Activated naive CD4-positive, alpha-beta T cell treated with anti-CD3 and anti-CD28 coated beads, Interleukin-2, amount 50 U/mL, for 16 hours (primary cell): ENCODE measurements around the gene LRRC14B.
"Not testable (repeated sequence)": the region's sequence is repeated elsewhere in the genome, so short reads cannot be mapped to it uniquely, and the experiment has no call there.

Experiments
- DNase-seq: peaks from one replicate; pipeline ENCODE4 v3.0.0-alpha.2; 2020

LRRC14B gene

DNA sequence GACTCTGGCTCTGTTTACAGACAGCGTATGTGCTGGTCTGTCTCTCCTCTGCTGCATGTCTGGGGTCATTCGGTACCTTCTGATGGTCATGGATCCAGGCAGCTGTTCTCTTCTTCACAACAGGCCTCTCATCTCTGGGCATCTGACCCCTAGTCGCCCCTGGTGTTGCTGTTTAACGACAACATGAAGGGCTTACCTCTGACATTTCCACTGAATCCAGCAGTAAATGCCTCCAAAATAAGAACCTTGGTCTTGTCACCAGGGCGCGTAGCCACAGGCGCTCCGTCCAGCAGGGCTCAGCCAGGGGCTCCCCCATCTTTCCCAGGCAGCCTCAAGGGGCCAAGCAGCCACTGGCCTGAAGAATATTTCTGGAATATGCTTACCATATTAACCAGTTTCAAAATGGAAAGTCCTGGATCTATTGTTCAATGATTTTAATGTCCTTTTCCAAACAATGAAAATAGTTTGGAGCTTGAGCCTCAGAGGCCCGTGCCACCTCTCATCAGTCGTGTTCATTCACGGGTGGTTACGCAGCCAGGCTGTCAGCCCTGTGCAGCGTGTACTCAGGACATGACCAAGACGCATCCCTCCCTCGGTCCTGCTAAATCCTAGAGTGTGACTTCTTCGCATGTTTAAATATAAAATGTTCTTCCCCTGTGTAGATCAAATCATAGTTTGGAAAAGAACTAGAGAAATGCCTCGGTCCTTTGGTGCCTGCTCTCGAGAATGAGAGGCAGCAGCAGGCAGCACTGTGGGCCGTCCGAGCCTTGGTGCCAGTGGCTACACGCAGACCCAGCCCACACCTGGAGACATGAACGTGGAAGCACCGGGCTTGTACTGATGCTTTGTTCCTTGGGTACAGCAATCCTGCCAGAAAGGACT is 30.1 kb upstream of the LRRC14B start:
- DNase-seq: no peak

DNA sequence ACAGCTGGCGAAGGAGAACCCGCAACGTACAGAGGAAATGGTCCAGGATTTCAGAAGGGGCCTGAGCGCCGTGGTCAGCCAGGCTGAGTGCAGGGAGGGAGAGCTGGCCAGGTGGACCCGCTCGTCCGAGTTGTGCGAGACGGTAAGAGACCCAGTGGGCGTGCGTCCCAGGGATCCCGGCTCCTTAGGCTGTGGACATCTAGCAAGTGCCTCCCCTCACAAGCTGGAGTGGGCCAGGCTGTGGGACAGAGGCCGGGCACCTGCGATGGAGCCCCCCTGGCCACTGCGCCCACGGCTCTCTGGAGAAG is 29.5 kb upstream of the LRRC14B start:
- DNase-seq: no peak

DNA sequence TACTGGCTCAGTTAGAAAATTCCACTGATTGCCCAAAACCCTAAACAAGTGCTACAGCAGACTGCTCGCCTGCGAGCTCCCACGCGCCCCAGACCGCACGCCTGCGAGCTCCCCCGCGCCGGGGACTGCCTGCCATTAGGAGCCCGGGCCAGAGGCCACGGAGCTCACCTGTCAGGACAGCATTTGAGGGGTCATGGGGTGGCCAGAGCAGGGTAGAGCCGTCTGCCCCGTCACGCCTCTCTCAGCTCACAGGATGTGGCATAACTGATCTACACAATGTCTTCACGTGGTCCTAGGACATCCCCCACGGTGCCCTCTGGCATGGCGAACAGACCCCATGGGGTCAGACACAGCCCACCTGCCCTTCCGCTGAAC is 29.1 kb upstream of the LRRC14B start:
- DNase-seq: no peak

DNA sequence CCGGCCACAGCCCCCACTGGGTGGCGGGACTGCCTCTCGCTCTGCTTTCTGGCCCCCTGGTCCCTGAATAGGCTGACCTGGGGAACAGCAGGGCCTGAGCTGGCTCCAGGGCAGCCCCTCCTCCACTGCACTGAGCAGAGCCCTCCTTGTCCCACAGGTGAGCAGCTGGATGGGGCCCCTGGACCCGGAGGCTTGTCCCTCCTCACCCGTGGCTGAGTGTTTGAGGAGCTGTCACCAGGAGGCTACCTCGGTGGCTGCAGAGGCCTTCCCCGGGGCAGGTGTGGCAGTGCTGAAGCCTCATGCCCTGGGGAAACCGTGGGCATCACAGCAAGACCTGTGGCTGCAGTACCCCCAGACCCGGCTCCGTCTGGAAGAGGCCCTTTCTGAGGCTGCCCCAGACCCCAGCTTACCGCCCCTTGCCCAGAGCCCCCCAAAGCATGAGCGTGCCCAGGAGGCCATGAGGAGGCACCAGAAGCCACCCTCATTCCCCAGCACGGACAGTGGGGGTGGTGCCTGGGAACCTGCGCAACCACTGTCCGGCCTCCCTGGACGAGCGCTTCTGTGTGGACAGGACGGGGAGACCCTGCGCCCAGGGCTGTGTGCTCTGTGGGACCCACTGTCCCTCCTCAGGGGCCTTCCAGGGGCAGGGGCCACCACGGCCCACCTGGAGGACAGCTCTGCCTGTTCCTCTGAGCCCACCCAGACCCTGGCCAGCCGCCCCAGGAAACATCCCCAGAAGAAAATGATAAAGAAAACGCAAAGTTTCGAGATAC is 28.5 kb upstream of the LRRC14B start:
- DNase-seq: no peak

DNA sequence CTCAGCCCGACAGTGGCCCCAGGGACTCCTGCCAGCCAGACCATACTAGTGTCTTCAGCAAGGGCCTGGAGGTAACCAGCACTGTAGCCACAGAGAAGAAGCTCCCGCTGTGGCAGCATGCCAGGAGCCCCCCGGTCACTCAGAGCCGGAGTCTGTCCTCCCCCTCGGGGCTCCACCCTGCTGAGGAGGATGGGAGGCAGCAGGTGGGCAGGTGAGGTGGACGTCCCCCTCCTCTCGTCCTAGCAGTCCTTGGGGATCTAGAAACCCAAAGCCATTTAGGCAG is 28.0 kb upstream of the LRRC14B start:
- DNase-seq: no peak

DNA sequence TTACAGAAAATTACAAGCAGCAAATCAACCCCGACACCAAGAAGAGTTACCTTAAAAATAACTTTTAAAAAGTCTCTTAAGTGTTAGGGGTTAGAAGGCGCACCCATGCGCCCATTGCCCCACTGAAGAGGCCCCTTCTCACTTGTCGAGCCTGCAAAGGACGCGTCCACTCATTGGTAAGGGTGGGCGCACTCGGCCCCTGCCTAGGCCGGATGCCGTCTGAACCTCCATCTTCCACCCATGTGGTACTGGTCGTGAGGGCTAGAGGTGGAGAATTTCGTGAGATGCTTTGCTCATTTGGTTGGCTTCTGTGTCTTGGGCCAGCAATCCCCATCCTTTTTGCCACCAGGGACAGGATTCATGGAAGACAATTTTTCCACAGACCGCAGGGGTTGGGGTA is 27.5 kb upstream of the LRRC14B start:
- DNase-seq: no peak

DNA sequence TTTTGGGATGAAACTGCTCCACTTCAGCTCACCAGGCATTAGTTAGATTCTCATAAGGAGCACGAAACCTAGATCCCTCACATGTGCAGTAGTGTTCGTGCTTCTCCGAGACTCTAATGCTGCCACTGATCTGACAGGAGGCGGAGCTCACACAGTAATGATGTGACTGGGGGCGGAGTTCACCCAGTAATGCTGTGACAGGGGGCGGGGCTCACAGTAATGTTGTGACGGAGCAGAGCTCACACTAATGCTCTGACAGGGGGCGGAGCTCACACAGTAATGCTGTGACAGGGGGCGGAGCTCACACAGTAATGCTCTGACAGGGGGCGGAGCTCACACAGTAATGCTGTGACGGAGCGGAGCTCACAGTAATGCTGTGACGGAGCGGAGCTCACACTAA is 27.1 kb upstream of the LRRC14B start:
- no peak for DNase-seq

DNA sequence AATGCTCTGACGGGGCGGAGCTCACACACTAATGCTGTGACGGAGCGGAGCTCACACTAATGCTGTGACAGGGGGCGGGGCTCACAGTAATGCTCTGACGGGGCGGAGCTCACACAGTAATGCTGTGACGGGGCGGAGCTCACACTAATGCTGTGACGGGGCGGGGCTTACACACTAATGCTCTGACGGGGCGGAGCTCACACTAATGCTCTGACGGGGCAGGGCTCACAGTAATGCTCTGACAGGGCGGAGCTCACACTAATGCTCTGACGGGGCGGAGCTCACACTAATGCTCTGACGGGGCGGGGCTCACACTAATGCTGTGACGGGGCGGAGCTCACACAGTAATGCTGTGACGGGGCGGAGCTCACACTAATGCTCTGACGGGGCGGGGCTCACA is 26.5 kb upstream of the LRRC14B start:
- not testable (repeated sequence) for DNase-seq

DNA sequence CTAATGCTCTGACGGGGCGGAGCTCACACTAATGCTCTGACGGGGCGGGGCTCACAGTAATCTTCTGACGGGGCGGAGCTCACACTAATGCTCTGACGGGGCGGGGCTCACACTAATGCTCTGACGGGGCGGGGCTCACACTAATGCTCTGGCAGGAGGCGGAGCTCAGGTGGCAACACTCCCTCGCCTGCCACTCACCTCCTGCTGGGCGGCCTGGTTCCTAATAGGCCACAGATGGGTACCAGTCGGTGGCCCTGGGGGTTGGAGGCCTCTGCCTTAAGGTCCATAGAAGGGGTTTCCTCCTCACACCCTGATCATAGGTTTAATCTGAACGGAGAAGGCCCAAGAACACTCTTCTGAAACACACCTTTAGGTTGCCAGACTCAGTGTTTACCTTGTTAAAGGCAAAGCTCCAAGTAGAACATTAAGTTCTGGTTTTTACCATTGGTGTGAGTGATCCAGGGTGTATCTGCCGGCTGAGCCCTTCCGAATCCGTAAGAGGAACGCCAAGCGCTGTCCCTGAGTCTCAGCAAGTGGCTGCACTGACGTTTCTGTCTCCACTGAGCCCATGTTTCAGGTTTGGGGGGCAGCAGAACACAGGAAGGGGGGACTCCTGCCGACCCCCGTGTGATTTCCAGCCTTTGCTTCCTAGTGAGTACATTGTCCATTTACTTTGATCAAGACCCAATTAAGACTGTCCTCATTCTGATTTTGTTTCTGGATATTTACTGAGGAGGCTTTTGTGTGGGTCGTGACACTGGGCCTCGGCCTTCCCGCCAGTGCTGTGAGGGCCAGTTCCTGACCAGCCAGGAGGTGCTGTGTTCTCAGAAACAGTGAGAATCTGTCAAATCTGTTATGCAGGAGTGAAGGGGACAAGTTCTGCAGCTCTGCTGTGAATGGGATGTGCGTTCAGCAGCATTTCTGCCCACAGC is 24.6 kb upstream of the LRRC14B start:
- no peak for DNase-seq

DNA sequence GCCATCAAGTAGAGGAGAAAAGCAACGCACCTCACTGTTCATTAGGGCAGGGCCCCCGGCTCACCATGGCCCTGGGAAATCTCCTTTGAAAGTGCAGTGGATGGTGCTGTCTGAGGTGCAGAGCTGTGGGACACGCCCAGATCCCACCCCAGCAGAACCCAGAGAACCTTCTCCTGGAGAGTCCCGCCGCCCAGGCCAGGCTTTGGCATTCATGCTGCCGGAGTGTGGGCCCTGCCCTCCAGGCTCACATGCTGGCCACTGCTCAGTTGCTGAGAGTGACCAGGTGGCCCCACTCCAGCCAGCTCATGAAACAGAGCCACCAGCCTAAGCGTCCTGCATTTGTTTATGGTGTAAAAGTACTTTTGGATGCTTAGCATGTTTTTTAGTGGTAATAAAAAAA is 23.8 kb upstream of the LRRC14B start:
- DNase-seq: no peak

DNA sequence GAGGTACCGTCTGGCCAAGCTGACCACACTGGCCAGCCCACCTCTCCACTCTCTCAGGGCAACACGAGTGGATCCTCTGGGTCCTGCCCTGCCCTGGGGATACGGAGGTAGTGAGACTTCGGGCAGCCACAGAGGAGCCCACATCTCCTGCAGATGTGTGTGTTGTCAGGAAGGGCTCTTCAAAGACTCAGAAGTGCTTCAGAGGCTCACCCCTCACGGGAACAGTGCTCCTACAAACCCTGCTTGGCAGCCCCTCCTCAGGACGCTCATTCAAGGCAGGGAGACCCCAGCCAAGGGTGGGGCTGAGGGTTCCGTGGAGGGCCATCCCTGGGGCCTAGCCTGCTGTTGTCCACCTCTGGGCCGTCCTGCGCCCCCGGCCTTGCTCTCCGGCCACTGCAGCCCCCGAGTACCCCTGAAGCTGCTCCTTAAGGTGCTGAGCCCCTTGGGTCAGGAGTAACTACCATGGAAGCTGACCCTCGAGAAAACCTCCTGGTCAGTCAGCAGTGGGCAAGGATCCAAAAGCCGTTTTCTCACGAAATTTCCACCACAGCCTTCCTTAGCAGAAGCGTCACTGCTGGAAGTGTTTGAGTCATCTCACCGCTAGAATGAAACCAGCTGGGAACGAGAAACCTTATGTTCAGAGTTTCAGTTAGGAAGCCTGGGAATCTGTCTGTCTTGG is 23.2 kb upstream of the LRRC14B start:
- no peak for DNase-seq

DNA sequence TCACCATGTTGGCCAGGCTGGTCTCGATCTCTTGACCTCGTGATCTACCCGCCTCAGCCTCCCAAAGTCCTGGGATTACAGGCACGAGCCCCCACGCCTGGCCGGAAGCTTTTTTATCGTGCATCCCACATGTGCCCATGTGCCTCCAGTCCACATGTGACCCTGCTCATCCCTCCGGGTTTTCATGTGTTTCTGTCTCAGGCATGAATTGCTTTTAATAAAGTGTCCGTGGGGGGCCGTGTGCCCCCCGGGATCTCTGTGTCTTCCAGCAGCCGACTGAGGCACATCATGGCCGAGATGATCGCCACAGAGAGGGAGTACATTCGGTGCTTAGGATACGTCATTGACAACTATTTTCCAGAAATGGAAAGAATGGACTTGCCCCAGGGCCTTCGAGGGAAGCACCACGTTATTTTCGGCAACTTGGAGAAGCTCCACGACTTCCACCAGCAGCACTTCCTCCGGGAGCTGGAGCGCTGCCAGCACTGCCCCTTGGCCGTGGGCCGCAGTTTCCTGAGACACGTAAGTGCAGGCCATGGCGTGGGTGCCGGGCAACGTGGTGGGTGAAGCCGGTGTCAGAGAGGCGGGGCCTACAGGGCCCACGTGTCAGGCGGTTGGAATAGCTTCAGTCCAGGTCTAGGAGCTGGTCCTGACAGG is 22.1 kb upstream of the LRRC14B start:
- DNase-seq: no peak

DNA sequence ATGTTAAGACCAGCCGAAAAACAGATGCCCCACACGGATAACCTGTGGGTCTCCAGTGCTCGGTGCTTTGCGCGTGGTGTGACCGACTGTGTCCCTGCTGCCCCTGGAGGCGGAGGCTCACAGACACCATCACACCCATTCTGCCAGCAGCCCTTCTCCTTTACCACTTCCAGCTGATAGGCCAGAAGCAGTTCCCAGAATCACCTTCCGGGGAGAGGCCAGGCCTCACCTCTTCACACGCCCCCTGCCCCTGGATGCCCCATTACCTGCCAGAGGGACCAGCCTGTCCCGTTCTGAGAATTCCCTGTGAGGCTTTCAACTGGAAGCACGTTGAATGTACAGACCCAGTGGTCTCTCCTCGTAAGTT is 21.6 kb upstream of the LRRC14B start:
- DNase-seq: no peak

DNA sequence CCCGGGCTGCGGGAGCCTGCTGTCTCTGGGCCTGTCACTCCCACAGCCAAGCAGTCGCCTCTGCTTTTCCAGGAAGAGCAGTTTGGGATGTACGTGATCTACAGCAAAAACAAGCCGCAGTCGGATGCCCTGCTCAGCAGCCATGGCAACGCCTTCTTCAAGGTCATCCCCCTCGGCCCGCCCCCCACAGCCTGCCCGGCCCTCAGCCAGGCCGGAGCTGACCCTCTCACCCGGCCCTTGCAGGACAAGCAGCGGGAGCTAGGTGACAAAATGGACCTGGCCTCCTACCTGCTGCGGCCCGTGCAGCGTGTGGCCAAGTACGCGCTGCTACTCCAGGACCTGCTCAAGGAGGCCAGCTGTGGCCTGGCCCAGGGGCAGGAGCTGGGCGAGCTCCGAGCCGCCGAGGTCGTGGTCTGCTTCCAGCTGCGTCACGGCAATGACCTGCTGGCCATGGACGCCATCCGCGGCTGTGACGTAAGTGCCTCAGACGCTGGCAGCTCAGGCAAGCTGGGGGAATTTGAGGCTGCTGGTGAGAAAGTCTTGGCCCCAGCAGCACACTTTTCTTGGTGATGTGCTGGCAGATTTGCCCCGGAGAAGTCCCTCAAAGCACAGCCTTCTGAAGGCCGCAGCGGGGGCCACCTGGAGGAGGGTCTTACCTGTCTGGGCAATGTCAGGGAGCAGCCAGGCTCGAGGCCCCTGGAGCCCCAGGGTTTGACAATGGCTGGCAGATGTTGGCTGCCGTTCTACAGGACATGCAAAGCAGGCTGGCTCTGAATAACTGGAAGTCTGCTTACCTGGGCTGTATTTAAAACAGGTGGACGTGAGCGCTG is 20.1 kb upstream of the LRRC14B start:
- no peak for DNase-seq

DNA sequence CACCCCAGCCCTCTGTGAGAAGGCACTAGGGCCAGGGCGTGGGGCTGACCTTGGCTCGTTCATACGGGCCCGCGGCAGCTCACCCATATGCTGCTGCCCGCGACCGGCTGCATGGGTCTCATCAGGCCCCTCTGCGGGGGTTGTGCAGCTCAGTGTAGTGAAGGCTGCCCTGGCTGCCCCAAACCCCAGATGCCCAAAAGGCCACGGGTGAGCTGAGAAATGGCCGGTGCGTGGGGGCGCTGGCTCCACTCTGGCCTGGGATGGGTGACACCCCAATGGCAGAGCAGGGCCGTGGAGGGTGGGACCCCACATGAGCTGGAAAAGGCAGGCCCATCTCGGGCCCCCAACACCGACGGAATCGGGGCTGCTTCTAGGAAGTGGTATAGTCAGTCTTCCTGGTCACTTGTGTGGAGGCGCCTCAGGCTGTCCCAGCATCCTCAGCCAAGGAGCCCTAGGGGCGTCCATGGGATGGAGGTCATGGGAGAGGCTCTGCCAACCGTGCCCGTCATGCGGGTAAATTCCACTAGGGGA is 19.4 kb upstream of the LRRC14B start:
- no peak for DNase-seq

DNA sequence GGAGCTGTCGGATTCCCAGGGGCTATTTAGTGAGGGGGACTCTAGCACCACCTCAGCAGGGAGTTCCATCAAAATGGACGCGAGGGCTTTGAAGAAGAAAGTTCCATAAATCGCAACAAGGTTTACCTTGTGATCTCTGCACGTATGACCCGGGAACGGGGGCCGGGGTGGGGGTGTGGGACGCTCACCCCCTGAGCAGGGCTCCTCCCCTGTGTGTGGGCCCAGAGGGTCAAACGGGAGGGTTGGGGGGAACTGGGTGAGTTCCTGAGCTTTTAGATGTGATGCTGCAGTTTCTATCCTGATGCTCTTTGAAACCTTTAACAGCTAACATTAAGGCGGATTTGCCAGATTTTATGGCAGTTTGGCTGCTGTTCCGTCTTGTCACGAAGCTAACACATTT is 18.9 kb upstream of the LRRC14B start:
- no peak for DNase-seq

DNA sequence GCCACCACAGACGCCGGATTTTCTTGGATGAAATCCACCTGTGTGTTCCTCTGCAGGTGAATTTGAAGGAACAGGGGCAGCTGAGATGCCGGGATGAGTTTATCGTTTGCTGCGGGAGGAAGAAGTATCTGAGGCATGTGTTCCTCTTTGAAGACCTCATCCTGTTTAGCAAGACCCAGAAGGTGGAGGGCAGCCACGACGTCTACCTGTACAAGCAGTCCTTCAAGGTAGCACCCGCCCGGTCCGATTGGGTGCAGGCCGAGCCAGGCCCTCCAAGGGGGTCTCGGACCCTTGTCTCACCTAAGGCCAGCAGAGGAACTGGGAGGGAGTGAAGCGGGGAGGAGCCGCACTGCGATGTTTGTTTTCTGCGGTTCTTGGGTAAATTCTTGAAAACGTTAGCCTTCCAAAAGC is 18.4 kb upstream of the LRRC14B start:
- DNase-seq: no peak

DNA sequence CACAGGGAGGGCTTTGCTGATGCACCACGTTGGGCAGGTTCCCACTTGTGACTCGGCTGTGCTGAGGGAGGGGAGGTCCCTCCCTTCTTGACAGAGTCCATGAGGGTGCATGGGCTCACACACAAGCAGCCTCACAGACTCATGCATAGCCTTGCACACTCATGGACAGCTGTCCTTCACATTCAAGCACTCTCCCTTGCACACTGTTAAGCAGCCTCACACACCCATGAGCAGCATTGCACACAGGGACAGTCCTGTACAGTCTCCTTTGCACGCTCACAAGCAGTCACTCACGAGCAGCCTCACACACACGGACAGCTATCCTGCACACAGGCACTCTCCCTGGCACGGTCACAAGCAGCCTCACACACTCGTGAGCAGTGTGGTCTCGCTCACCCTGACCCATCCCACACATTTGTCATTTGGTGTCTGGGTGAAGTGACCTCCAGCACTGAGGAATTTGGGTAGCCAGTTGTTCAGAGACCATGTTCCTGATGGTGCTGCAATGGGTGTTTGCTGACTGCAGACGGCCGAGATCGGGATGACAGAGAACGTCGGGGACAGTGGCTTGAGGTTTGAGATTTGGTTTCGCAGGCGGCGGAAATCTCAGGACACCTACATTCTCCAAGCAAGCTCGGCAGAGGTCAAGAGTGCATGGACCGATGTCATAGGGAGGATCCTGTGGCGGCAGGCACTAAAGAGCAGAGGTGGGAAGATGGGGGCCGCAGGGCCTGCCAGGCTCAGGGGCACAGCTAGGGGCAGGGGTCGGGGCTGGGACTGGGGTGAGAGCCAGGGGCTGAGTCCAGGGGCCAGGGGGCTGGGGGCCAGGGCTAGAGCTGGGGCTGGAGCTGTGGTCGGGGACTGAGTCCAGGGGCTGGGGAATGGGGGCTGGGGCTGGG is 17.7 kb upstream of the LRRC14B start:
- DNase-seq: no peak

DNA sequence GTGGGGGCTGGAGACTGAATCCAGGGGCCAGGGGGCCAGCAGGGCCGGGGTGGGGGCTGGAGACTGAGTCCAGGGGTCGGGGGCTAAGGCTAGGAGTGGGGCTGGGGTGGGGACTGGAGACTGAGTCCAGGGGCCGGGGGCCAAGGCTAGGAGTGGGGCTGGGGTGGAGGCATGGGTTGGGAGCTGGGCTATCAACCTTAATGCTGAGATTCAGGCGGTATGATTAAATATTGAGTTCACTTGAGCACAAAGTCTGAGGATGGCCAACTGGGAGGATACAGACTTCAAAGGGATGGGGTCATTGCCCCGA is 17.0 kb upstream of the LRRC14B start:
- DNase-seq: no peak

DNA sequence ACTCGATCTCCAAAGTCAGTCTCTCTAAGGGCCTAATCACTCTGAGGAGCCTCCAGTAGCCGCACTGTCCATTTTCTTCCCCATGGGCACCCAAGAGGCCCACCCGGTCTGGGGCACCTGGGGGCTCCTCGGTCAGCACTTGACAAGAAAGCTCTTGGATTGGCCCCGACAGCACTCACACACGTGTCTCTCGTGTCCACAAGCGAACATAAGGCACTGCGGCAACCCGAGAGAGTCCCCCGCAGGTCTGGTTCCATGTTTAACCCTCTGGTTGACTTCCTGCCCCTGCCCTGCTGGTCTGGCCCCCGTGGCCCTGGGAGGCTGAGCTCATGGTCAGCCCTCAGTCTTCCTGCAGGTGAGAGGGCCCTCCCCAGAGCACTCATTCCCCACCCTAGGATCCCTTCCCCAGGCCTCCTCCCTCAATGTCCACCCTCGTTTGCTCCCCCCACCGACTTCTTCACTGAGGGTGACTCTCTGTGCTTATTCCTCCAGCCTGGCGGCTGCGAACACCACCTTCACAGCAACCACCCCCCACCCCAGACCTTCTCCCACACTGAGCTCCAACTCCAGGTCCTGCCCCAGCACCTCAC is 16.3 kb upstream of the LRRC14B start:
- no peak for DNase-seq
